CD4-positive, alpha-beta T cell treated with Interleukin-2 at 100 ng/mL for 4 hours (primary cell): Measurements from ENCODE around the gene ZIK1.

Experiments
- DNase-seq: peaks from one replicate; pipeline ENCODE4 v3.0.0-alpha.2; 2020; ENCODE audit warnings: low spot score

Gene ZIK1

DNA sequence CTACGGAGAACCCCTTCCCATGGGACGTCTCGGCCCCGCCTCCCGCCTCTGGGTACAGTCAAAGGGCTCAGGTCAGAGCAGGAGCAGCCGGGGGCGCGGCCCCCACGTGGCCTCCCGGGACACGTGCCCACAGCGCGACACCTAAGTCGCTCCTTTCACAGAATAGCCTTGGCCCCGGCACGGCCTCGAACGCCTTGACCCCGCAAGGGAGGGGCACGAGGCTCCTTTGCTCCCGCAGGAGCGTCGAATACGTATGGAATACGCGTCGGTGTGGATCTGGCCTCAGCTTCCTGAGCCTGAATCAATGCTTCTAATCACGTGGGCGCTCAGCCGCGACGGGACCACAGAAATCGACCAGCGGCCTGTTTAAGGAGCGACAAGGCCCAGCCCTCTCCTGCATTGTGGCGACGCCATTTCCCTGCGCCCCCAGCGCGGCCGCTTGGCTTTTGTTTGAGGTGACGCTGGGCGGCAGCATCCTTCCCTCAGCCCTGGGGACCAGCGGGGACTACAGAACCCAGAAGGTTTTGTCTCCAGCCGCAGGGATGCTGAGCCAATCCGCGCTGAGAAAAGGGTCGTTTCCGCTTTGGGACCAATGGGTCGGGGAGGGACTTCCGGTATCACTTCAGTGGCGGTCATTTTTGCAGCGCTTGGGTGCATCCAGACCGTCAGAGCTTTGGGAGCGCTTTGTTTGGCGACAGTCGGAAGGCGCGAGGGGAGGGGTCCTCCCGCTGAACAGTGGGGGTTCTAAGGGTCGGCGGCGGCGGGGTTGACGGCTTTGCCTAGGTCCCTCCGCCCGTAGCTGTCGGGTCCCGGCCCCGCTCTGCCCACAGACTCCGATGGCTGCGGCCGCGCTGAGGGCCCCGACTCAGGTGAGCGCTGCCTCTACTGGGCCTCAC is at the start of gene ZIK1:
Gene ZIK1 (plus strand): TSS at position 625 of the 896 bp plus-strand sequence. CDS start 212 bp downstream, at position 837.
- DNase-seq = peak; percentile 93

DNA sequence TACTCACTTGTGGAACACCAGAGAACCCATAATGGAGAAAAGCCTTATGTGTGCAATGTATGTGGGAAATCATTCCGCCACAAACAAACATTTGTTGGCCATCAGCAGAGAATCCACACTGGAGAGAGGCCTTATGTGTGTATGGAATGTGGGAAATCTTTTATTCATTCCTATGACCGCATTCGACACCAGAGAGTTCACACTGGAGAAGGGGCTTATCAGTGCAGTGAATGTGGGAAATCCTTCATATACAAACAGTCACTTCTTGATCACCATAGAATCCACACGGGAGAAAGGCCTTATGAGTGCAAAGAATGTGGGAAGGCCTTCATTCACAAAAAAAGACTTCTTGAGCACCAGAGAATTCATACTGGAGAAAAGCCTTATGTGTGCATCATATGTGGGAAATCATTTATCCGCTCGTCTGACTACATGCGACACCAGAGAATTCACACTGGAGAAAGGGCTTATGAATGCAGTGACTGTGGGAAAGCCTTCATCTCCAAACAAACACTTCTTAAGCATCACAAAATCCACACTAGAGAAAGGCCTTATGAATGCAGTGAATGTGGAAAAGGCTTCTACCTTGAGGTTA is 45.9 kb upstream of the ZIK1 start:
- DNase-seq = no peak

DNA sequence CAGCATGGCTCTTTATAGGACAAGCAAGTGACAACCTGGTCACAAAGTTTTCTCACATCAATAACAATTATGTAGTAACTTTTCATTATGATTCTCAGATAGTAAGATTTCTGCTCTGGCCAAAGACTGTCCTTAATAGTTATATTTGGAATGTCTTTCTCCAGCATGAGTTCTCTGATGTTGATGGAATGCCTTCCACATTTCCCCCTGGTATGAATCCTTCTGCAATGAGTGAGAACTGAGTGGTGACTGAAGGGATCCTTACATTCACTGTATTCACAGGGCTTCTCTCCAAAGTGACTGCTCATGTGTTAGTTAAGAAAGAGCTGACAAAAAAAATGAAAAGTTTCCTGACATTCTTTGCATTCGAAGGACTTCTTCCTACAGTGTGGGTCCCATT is 37.4 kb upstream of the ZIK1 start:
- DNase-seq = no peak

DNA sequence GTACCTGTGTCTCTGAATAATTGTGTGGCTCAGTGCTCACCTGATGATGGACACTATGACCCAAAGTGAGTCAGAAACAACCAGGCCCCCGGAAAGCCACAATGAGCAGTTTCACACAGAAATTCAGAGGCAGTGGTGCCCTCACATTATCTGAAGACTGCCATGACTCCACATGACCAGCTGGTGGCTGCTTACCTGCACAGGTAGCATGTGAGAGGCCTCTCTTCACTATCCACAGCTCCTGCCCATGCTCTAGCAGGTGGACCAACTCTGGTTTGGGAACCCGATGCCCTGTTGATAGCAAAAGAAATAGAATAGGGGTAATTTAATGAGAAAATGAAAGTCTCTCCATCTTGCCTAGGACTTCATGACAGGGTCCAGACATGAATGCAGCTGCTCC is 31.5 kb upstream of the ZIK1 start:
- DNase-seq = no peak

GRCh38 chr19:57557659-57558058 is 26.3 kb upstream of the ZIK1 start:
- DNase-seq = no peak

- no peak for DNase-seq
Measured at GRCh38 chr19:57558525-57558924, 25.4 kb upstream of the ZIK1 start.

GRCh38 chr19:57559008-57559403 is 24.9 kb upstream of the ZIK1 start:
- no peak for DNase-seq

GRCh38 chr19:57559404-57560025 is 24.4 kb upstream of the ZIK1 start, which contains the start of gene ZNF550:
Gene ZNF550 (minus strand): TSS chr19:57559863. CDS start chr19:57559682, 181 bp downstream.
- DNase-seq = peak; percentile 89

GRCh38 chr19:57560049-57560491 is 23.9 kb upstream of the ZIK1 start:
- DNase-seq = no peak

GRCh38 chr19:57563547-57563946 is 20.4 kb upstream of the ZIK1 start:
- no peak for DNase-seq

DNA sequence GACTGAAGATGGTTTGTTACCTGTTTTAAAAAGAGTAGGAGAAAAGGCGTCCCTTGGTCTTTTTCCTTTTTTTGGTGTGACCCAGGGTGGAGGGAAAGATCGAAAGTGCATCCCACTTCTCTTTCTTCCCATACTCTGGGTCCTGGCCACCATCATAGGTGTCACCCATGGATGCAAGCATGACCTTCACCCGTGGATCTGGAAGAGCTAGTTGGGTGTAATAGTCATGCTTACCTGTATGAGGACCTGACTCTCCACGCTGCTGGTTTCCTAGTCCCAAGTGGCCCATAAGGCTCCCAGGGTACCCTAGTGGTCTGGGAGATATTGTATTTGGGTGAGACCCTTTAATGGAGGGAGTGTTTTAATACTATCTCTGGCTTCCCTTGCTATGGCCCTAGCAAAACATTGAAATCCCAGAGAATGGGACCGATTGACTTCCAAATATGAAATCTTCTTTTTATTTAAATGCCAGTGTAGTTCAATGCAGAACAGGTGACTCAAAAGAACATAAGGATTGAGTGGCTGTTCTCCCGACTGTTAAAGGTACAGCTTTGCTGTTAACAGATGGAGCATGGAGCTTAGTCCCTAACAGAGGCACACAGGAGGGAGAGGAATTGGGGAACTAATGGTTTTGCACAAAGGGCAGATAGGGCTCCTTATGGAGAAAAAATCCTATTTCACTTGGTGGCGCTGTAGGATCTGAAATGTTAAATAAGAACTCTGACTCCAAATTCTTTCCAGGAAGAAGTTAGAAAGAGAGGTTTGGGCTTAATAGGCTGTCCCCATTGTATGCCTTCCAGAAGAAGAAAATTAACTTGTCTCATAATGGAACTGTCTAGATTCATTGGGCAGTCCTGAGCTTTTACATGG is 17.3 kb upstream of the ZIK1 start:
- DNase-seq = no peak

GRCh38 chr19:57570707-57571106 is 13.2 kb upstream of the ZIK1 start:
- DNase-seq = no peak

GRCh38 chr19:57572415-57572947 is 11.5 kb upstream of the ZIK1 start:
- no peak for DNase-seq

GRCh38 chr19:57576661-57577060 is 7.3 kb upstream of the ZIK1 start:
- DNase-seq = no peak

GRCh38 chr19:57578487-57579205 is 5.3 kb upstream of the ZIK1 start, which contains the start of gene ZNF416:
Gene ZNF416 (minus strand): TSS chr19:57578911. CDS start chr19:57578704, 207 bp downstream.
- peak; percentile 99 for DNase-seq

DNA sequence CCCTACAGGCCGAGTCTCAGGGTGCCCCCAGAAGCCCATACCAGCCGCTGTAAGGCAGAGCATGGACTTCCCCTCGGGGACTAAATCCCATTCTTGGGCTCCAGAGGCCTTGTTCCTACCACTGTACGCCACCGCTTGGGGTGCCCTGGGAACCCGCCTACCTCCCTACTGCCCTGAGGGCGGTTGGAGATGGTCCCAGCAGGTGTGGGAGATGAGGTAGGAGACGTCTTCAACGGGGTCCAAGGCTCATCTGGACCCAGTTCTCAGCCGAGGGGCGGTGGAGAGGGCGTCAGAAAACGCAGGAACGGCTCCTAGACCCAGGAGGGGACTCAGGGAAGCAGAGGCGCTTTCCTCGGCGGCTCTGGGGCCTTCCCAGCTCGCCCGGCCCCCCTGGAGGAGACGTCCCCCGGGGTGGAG is 833 bp upstream of the ZIK1 start:
- DNase-seq = no peak

GRCh38 chr19:57587529-57587928 is 3.6 kb downstream of the ZIK1 start:
- DNase-seq = no peak

GRCh38 chr19:57599377-57599760 is 15.4 kb downstream of the ZIK1 start:
- no peak for DNase-seq

- peak; percentile 90 for DNase-seq
Measured at GRCh38 chr19:57599761-57600383, 15.9 kb downstream of the ZIK1 start, which contains the start of gene ZNF530. Gene ZNF530 (plus strand): TSS chr19:57599885. CDS start chr19:57604346, 4,461 bp downstream.

DNA sequence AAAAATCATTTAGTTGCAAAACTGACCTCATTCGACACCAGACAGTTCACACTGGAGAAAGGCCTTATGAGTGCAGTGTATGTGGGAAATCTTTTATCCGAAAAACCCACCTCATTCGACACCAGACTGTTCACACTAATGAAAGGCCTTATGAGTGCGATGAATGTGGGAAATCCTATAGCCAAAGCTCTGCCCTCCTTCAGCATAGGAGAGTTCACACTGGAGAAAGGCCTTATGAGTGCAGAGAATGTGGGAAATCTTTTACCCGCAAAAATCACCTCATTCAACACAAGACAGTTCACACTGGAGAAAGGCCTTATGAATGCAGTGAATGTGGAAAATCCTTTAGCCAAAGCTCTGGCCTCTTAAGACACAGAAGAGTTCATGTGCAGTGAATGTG is 23.0 kb downstream of the ZIK1 start:
- no peak for DNase-seq
